A549 treated with ZK216348 at 1 μM for 4 hours (cell line): Measurements from ENCODE around the gene UNC13B. TPM values are rescaled to one million over a fixed set of nuclear protein-coding genes. Genes with fewer than 3 reads are reported as not detected.

Source experiments
- total RNA-seq: library from RNA; stranded (reverse); fragments of 200-300 nt; extraction: Qiagen RNA extraction; gene quantifications from 5 replicates; pipeline ENCODE4 v1.2.3, GENCODE V29; 2022; ENCODE audit warnings: low read depth

Gene UNC13B
- 8.5 to 10.9 TPM (median 10.2 TPM) in 5 replicates for total RNA-seq

DNA sequence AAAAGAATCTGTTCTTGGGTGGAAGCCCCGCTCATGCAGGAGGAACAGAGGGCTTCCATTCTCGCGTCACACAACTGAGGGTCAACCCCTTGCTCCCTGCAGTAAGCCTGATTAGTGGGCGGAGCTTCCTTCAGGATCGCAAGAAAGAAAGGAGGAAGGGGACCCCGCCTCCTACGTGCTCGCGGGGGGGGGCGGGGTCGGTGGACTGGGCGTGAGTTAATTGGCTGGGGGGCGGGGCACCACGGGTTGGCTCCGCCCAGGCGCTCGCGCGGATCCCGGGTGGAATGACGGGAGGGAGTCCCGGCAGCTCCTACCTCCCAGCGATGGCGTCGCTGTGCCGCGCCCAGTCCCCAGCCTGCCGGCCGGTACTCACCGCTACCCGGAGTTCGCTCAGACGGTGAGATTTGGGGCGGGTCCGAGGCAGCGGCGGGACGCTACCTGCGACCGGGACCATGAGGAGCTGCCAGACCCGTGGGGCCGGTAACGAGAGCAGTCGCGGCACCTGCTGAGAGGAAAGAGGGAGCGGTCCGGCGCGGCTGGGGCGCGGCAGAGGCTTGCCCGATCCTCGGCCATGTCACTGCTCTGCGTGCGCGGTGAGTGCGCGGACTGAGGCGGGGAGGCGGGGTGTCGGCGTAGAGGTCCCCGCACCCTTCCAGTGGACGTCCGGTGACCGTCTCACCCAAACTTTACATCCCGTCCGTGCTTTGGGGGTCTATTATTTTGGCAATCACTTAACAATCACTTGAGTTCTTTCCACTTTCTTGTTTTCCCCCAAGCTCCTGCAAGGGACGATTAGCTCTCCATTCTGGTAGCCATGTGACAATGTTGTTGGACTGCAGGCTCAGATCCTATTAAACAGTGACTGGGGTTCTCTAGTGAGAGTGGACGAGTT lies at the start of gene UNC13B:
TSS of gene UNC13B (plus strand) at position 297 of the 892 bp plus-strand sequence. CDS start at position 572, 275 bp downstream.

DNA sequence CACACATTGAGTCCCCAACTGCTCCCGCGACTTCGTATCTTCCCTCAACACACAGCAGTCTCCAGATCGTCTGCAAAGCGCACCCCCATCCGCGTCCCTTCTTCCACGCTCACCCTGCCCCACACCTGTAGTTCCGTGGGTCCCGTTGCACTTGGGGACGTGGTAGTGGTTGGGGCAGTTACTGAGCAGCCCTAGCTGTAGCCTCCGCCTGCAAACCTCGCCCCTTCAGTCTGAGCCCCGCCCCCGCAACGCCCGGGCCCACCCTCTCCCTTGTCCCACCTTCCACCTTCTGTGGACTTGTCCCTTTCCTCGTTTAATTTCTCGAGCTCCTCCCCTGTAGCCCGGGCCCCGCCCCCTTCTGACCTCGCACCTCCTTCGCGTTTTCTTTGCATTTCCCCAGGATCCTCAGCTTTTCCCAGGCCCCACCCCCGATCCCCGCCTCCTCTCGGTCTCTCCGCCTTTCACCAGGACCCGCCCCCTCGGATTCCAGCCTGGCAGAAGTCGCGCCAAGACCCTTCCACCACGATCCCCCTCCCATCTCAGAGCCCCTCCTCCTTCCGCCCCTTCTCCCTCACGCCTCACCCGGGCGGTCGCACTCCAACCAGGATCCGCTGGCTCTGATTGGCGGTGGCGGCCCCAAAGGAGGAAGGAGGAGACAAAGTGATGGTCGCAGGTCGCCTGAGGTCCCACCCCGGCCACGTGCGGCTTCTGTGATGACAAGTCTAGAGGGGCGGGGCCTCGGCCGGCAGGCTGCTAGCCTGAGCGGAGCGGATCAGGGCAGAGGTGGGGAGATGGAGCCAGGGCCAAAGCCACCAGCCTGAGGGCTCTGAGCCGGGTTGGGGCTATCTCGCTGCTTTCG lies 45.9 kb upstream of the UNC13B start, which contains the start of gene ATOSB:
TSS of gene ATOSB (minus strand) at position 183 of the 859 bp plus-strand sequence. CDS start 7,588 bp downstream, outside the sequence.

Other genes with a start within 250 kb of the UNC13B start
- 0.05 to 0.29 TPM (median 0.12 TPM) in 4 of 5 replicates, not detected in the other for gene PHF24, start 203.7 kb upstream of the UNC13B start, total RNA-seq
- gene DNAJB5, start 172.3 kb upstream of the UNC13B start, total RNA-seq = 6.2 to 8.6 TPM (median 7.6 TPM) in 5 replicates
- gene VCP, start 89.4 kb upstream of the UNC13B start, total RNA-seq = 211 to 305 TPM (median 286 TPM) in 5 replicates
- gene FANCG, start 82.1 kb upstream of the UNC13B start, total RNA-seq = 33.1 to 55.9 TPM (median 55.2 TPM) in 5 replicates
- gene PIGO, start 65.4 kb upstream of the UNC13B start, total RNA-seq = 31.6 to 55.7 TPM (median 52.3 TPM) in 5 replicates
- 175 to 265 TPM (median 255 TPM) in 5 replicates for gene STOML2, start 58.9 kb upstream of the UNC13B start, total RNA-seq
- 7.2 to 11.9 TPM (median 10.5 TPM) in 5 replicates for gene ATOSB, start 46.1 kb upstream of the UNC13B start, total RNA-seq